Heart left ventricle (tissue), 16 donors: ENCODE results near the gene PIK3IP1. TPM values are rescaled to one million over a fixed set of nuclear protein-coding genes. Genes with fewer than 3 reads are reported as not detected.

ENCODE experiments used
- ATAC-seq, 4 donors: fragments of 200-7000 bp; cut with Tn5 transposase; one replicate each; pipeline ENCODE4 v1.9.1; 2020 to 2022; ENCODE audit warnings: moderate library complexity in 4 of 4, mild to moderate bottlenecking in 3 of 4, moderate number of reproducible peaks in 1 of 4
- DNase-seq, 5 donors: peaks; one replicate each; pipeline ENCODE4 v3.0.0-alpha.2; 2020
- H3K27ac ChIP-seq, 12 donors: fragments of 200-600 bp; sonication (generic) in 4 of 12; one replicate each; pipeline versions ENCODE4 v1.5.0 to v1.8.0; 2016 to 2022; ENCODE audit warnings: mild to moderate bottlenecking in 2 of 12
- H3K27me3 ChIP-seq, 9 donors: fragments of 200-600 bp; sonication (generic) in 2 of 9; one replicate each; pipeline versions ENCODE4 v1.5.1 to v1.8.0; 2016 to 2022; ENCODE audit warnings: mild to moderate bottlenecking in 3 of 9
- H3K36me3 ChIP-seq, 9 donors: fragments of 200-600 bp; sonication (generic) in 2 of 9; one replicate each; pipeline versions ENCODE4 v1.5.0 to v1.8.0; 2018 to 2022; ENCODE audit warnings: mild to moderate bottlenecking in 2 of 9
- H3K4me1 ChIP-seq, 12 donors: fragments of 200-600 bp; sonication (generic) in 4 of 12; one replicate each; pipeline versions ENCODE4 v1.5.0 to v1.8.0; 2016 to 2022; ENCODE audit warnings: mild to moderate bottlenecking in 3 of 12
- H3K4me3 ChIP-seq, 12 donors: fragments of 200-600 bp; sonication (generic) in 4 of 12; one replicate each; pipeline versions ENCODE4 v1.5.0 to v1.8.0; 2017 to 2022; ENCODE audit warnings: mild to moderate bottlenecking in 9 of 12, moderate library complexity in 4 of 12
- H3K9me3 ChIP-seq, 12 donors: fragments of 200-600 bp; sonication (generic) in 4 of 12; one replicate each; pipeline versions ENCODE4 v1.5.0 to v1.8.0; 2016 to 2022; ENCODE audit warnings: mild to moderate bottlenecking in 1 of 12
- POLR2A ChIP-seq, 2 donors: fragments of 450-650 bp; IDR thresholded peaks; one replicate each; pipeline ENCODE4 v1.6.1; 2017; ENCODE audit warnings: antibody characterized with exemption in 2 of 2, mild to moderate bottlenecking in 2 of 2, moderate library complexity in 2 of 2
- WGBS, 4 donors: extraction: QIAGEN DNeasy Blood & Tissue Kit in 2 of 4; methylation state at CpG; one replicate each; pipeline versions ENCODE4 v1.1.5 to v1.1.7; 2013 to 2018; 5-methylcytosine and 5-hydroxymethylcytosine counted together
- intact Hi-C, 10 donors: fragments of 100-400 bp; cut with DNase I; formaldehyde crosslinking; loops; one replicate each; pipeline versions ENCODE4 v1.11.1 to v1.14.2; 2022
- polyA plus RNA-seq, 2 donors: library from polyadenylated mRNA; stranded (reverse); fragments of 200-250 nt; gene quantifications; one replicate each; pipeline ENCODE4 v1.2.3, GENCODE V29; 2013
- total RNA-seq, 9 donors: library from RNA; depleted of rRNA in 2 of 9; stranded (reverse); fragments of >200 nt in 2 of 9; fragmentation: NEBNext Ultra II Directional in 3 of 9; extraction: Animal tissue kit (Norgen Biotek cat#: 25700) in 3 of 9; gene quantifications; one replicate each; pipeline versions ENCODE4 v1.1.0 to v1.2.4, GENCODE V29; 2016 to 2023
- TF ChIP-seq, protein P1 (sequence below), 12 donors: fragments of 200-600 bp; sonication (generic) in 4 of 12; IDR thresholded peaks; one replicate each; pipeline versions ENCODE4 v1.5.0 to v1.8.0; 2018 to 2022; ENCODE audit warnings: antibody characterized with exemption in 12 of 12, mild to moderate bottlenecking in 5 of 12
- donor health status: ischemic (EF 13 %, LVEDD 7.1; RV severe dilation, severe dysfunction).
- donor health status: healthy with polysubstance abuse.
- donor health status: DM: no; HTN: yes; CAD: no.
- donor health status: DM: no; HTN: no; CAD: no.
- donor health status: ischemic (EF 25% LVEDD 6.9; RV normal size, moderate dysfunction).
- donor health status: ischemic (EF 25% LVEDD 5.7; RV mildly dilated, moderate dysfunction).
- donor health status: healthy.
- donor health status: DM: yes; HTN: yes; CAD: no.
- donor health status: ischemic (EF 35%, LVEDD 5.7; RV mildly dilated, moderate dysfunction).
- donor health status: nonischemic (EF 11% LVEDD 7.7; RV severe dilation, severe dysfunction).
- donor health status: DM: yes; HTN: yes; CAD: no.
- donor health status: PGD.
- donor health status: ischemic (EF 29% LVEDD 5.4; RV normal size, mild dysfunction).
- donor health status: nonischemic (EF 23%, LVEDD 6.1; RV moderate dilation, normal function).

PIK3IP1 gene
- total and polyA plus RNA-seq, 11 donors: 3.8 to 40.7 (median 16.9) TPM

DNA sequence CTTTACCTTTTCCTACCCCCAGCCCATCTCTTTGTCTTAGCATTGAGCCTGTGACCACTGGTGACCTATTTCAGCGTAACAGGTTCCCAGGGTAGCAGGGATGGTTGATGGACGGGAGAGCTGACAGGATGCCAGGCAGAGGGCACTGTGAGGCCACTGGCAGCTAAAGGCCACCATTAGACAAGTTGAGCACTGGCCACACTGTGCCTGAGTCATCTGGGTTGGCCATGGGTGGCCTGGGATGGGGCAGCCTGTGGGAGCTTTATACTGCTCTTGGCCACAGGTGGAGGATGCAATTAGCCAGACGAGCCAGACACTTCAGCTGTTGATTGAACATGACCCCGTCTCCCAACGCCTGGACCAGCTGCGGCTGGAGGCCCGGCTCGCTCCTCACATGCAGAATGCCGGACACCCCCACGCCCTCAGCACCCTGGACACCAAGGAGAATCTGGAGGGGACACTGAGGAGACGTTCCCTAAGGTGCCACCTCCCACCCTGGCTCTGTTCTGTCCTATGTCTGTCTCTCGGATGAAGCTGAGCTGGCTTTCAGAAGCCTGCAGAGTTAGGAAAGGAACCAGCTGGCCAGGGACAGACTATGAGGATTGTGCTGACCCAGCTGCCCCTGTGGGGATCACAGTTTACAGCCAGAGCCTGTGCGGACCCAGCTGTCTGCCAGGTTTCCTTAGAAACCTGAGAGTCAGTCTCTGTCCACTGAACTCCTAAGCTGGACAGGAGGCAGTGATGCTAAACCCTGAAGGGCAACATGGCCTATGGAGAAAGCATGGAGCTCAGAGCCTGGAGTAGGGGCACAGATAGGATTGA is 29.8 kb downstream of the PIK3IP1 start:
- no peak for TF ChIP-seq POLR2A (IDR thresholded peaks at IDR 0.05)
- TF ChIP-seq, protein P1, sequence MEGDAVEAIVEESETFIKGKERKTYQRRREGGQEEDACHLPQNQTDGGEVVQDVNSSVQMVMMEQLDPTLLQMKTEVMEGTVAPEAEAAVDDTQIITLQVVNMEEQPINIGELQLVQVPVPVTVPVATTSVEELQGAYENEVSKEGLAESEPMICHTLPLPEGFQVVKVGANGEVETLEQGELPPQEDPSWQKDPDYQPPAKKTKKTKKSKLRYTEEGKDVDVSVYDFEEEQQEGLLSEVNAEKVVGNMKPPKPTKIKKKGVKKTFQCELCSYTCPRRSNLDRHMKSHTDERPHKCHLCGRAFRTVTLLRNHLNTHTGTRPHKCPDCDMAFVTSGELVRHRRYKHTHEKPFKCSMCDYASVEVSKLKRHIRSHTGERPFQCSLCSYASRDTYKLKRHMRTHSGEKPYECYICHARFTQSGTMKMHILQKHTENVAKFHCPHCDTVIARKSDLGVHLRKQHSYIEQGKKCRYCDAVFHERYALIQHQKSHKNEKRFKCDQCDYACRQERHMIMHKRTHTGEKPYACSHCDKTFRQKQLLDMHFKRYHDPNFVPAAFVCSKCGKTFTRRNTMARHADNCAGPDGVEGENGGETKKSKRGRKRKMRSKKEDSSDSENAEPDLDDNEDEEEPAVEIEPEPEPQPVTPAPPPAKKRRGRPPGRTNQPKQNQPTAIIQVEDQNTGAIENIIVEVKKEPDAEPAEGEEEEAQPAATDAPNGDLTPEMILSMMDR (IDR thresholded peaks at IDR 0.05): no peak
- no peak overlapping the region for H3K27ac ChIP-seq
- H3K4me1 ChIP-seq: no peaks in the 10 kb centered on the region
- H3K4me3 ChIP-seq: no peak overlapping the region
- no peaks in the 10 kb centered on the region for H3K27me3 ChIP-seq
- ATAC-seq (peak in 2 of 4 donors; percentile 14 to 26), DNase-seq (no peak)
- no peaks in the 10 kb centered on the region for H3K9me3 ChIP-seq
- intact Hi-C loops: no loop called here
- H3K36me3 ChIP-seq: peaks cover 0 to 97% (median 85%) of the 10 kb centered on the region in 9 donors
- 84 to 86% (median 84%) methylated on average over 11 to 13 of the region's 13 CpGs for WGBS, 4 donors

DNA sequence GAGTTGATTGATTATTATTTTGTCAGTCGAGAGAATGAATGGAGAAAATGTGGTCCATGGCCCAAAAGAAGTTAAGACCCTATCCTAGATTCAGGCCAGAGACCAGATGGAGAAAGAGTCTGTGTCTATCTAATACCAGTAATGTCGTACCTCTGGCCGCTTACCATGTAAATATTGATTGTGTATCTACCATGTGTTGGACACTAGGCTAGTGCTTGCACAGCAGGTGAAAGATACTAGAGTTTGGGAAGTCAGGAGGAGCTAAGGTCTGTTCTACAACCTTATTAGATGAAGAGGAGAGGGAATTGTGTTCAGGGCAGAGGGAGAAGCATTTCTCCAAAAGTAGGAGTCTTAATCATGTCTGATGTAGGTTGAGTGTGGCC is 31.8 kb downstream of the PIK3IP1 start:
- 94 to 98% (median 96%) methylated on average over 3 of the region's 3 CpGs for WGBS, 4 donors
- intact Hi-C loops: no loop called here
- no peak for TF ChIP-seq POLR2A (IDR thresholded peaks at IDR 0.05)
- H3K4me1 ChIP-seq: peaks cover 0 to 3% (median 0%) of the 10 kb centered on the region in 12 donors
- no peaks in the 10 kb centered on the region for H3K9me3 ChIP-seq
- H3K27me3 ChIP-seq: no peaks in the 10 kb centered on the region
- no peak overlapping the region for H3K4me3 ChIP-seq
- ATAC-seq (no peak), DNase-seq (no peak)
- H3K36me3 ChIP-seq: peaks cover 0 to 76% (median 65%) of the 10 kb centered on the region in 9 donors
- no peak overlapping the region for H3K27ac ChIP-seq

DNA sequence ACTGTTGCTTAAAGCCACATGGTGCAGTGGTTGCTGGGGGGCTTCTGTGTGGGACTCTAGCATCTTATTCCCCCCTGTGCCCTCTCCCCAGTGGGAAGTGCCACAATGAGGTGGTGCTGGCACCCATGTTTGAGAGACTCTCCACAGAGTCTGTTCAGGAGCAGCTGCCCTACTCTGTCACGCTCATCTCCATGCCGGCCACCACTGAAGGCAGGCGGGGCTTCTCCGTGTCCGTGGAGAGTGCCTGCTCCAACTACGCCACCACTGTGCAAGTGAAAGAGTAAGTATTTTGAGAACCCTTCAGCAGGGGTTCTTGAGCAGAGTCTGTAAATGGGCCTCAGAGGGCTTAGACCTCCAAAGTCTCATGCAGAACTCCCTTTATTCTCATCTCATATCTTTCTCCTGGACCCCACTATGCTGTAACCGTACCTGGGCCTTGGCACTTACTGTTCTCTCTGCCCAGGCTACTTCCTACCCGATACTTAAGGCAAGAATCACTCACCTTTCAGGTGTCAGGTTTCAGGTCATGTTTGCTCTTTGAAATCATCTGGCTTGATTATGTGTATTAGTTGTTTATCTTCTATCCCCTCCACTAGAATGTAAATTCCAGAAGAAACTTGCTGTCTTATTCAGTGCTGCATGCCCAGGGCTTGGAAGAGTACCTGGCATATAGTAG is 32.4 kb downstream of the PIK3IP1 start:
- Histone ChIP-seq H3K4me1 (peaks cover 0 to 8% (median 0%) of the 10 kb centered on the region in 12 donors), H3K27ac (no peak overlapping the region), H3K27me3 (no peaks in the 10 kb centered on the region), H3K4me3 (no peak overlapping the region), H3K9me3 (no peaks in the 10 kb centered on the region), H3K36me3 (peaks cover 0 to 74% (median 63%) of the 10 kb centered on the region in 9 donors)
- 92 to 94% (median 93%) methylated on average over 7 to 8 of the region's 8 CpGs for WGBS, 4 donors
- DNase-seq: no peak
- TF ChIP-seq POLR2A (IDR thresholded peaks at IDR 0.05): no peak
- TF ChIP-seq, protein P1 (IDR thresholded peaks at IDR 0.05): no peak
- ATAC-seq: no peak
- intact Hi-C loops: loop anchor here in 1 of 10 donors (10.0 kb wide), 1 partner anchor 55 kb away; no protein-coding TSS in a partner anchor

DNA sequence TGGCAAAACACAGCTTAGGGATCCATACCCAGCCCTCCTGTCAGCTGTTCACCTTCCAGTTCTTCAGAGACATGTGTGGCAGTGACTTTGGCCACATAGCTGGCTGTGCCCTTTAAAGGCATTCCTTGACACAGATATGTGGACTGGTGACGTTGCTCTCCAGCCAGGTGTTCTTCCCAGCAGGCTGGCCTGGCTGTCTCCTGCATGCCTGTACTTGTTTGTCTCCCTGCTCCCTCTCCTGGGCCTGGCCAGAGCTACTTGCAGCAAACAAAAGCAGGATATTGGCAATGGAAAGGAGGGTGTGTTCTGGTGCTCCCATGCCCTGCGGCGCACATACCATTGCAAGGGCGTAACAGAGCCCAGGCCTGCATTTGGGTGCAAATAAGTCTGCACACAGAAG is 38.3 kb downstream of the PIK3IP1 start:
- intact Hi-C loops: loop anchor here in 2 of 10 donors (5.0 to 10.0 kb wide), 2 partner anchors 42 to 49 kb away; partner anchors contain the start of gene LIMK2 (in 1 of the 2)
- H3K4me1 ChIP-seq: peaks cover 7 to 58% (median 33%) of the 10 kb centered on the region in 12 donors
- no peaks in the 10 kb centered on the region for H3K27me3 ChIP-seq
- 49 to 67% (median 63%) methylated on average over 4 of the region's 4 CpGs for WGBS, 4 donors
- DNase-seq (peak in 4 of 5 donors; percentile 43 to 52 (median 48)), ATAC-seq (peak; percentile 52 to 83 (median 68))
- peak overlapping the region in 9 of 12 donors; percentile 5 to 69 (median 46) for H3K27ac ChIP-seq
- no peak for TF ChIP-seq POLR2A (IDR thresholded peaks at IDR 0.05)
- TF ChIP-seq, protein P1 (IDR thresholded peaks at IDR 0.05): peak in 5 of 12 donors; percentile 7 to 41 (median 25)
- H3K36me3 ChIP-seq: peaks cover 0 to 30% (median 9%) of the 10 kb centered on the region in 9 donors
- H3K9me3 ChIP-seq: no peaks in the 10 kb centered on the region
- no peak overlapping the region for H3K4me3 ChIP-seq
